Sciatic nerve (tissue), 2 donors: Measurements from ENCODE around the gene MDH2. TPM values are rescaled to one million over a fixed set of nuclear protein-coding genes. Genes with fewer than 3 reads are reported as not detected.
"Not testable (repeated sequence)": the region's sequence is repeated elsewhere in the genome, so short reads cannot be mapped to it uniquely, and the experiment has no call there.

ENCODE experiments used
- ATAC-seq: fragments of 200-7000 bp; cut with Tn5 transposase; one replicate; pipeline ENCODE4 v1.9.1; 2020; ENCODE audit warnings: mild to moderate bottlenecking, moderate library complexity
- DNase-seq: peaks from one replicate; pipeline ENCODE4 v3.0.0-alpha.2; 2020; ENCODE audit warnings: low spot score
- intact Hi-C: fragments of 100-400 bp; cut with DNase I; formaldehyde crosslinking; loops from one replicate; pipeline ENCODE4 v1.14.2; 2022
- total RNA-seq: library from RNA; stranded (reverse); fragmentation: NEBNext Ultra II Directional; extraction: Animal tissue kit (Norgen Biotek cat#: 25700); gene quantifications from one replicate; pipeline ENCODE4 v1.2.1, GENCODE V29; 2021
- donor health status: DM: no; HTN: no; CAD: no.
- donor health status: DM: no; HTN: no; CAD: no.

The MDH2 gene
- total RNA-seq, 1 donor from 2014 or later, result 74.9 TPM

- DNase-seq, ATAC-seq, intact Hi-C loops: not testable (repeated sequence)
Measured at GRCh38 chr7:76094326-76094725, 46.4 kb downstream of the MDH2 start.

GRCh38 chr7:76095908-76096307 lies 48.0 kb downstream of the MDH2 start:
- no peak for DNase-seq
- intact Hi-C loops, result no loop called here
- ATAC-seq, result no peak

- ATAC-seq, DNase-seq, intact Hi-C loops: not testable (repeated sequence)
Measured at GRCh38 chr7:76101693-76102437, 54.0 kb downstream of the MDH2 start.

GRCh38 chr7:76103788-76104187 lies 55.9 kb downstream of the MDH2 start:
- intact Hi-C loops, DNase-seq, ATAC-seq: not testable (repeated sequence)

GRCh38 chr7:76106130-76106529 lies 58.2 kb downstream of the MDH2 start:
- intact Hi-C loops, ATAC-seq, DNase-seq: not testable (repeated sequence)

- no peak for DNase-seq
- no peak for ATAC-seq
- intact Hi-C loops, result no loop called here
Measured at GRCh38 chr7:76106893-76107292, 59.0 kb downstream of the MDH2 start.

- ATAC-seq (peak; percentile 96), DNase-seq (peak; percentile 70)
- intact Hi-C loops, result no loop called here
Measured at GRCh38 chr7:76108540-76109233, 60.8 kb downstream of the MDH2 start.

GRCh38 chr7:76113042-76113630 lies 65.2 kb downstream of the MDH2 start:
- DNase-seq, intact Hi-C loops, ATAC-seq: not testable (repeated sequence)

- intact Hi-C loops, ATAC-seq, DNase-seq: not testable (repeated sequence)
Measured at GRCh38 chr7:76114742-76115141, 66.8 kb downstream of the MDH2 start.

Other genes with a start within 250 kb of the MDH2 start
- gene CCL24, start 234.3 kb upstream of the MDH2 start, total RNA-seq, result 0.67 TPM
- 72.8 TPM for gene RHBDD2, start 169.1 kb upstream of the MDH2 start, total RNA-seq
- 89.2 TPM for gene POR, start 133.0 kb upstream of the MDH2 start, total RNA-seq
- 51.6 TPM for gene TMEM120A, start 53.5 kb upstream of the MDH2 start, total RNA-seq
- gene STYXL1, start 106 bp upstream of the MDH2 start, total RNA-seq, result 22.6 TPM
- gene SRRM3, start 153.8 kb downstream of the MDH2 start, total RNA-seq, result 2.9 TPM